PC-9 (cell line): ENCODE measurements around the gene NPY4R.
"Not testable (repeated sequence)": the region's sequence is repeated elsewhere in the genome, so short reads cannot be mapped to it uniquely, and the experiment has no call there.

ENCODE experiments used
- EZH2 ChIP-seq: fragments of 200-600 bp; sonication (generic); IDR thresholded peaks from 2 replicates; pipeline ENCODE4 v1.8.0; 2017; ENCODE audit warnings: antibody characterized with exemption, low read depth
- TF ChIP-seq, protein P1 (sequence below): fragments of 200-600 bp; sonication (generic); conservative IDR thresholded peaks from 2 replicates; pipeline ENCODE4 v1.6.1; 2017; ENCODE audit warnings: mixed run types, antibody characterized with exemption, mild to moderate bottlenecking, moderate library complexity

DNA sequence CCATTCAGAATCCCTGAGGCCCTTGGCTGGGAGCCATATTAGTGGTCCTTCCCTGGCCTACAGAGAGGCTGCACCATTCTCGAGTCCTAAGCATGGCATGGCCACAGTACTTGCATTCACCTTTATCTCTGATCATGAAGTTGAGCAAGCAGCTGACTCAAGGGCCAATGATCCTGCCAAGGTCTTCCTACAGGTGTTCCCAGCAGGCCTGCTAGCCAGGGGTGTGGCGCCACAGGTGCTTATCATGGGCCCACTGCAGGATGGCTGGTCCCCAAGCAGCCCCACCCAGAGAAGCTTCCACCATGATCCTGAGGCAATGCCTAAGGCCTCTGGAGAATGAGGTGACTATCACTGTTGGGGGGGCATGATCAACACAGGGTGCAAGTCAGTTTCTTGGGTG is 42.2 kb downstream of the NPY4R start:
- TF ChIP-seq, protein P1, sequence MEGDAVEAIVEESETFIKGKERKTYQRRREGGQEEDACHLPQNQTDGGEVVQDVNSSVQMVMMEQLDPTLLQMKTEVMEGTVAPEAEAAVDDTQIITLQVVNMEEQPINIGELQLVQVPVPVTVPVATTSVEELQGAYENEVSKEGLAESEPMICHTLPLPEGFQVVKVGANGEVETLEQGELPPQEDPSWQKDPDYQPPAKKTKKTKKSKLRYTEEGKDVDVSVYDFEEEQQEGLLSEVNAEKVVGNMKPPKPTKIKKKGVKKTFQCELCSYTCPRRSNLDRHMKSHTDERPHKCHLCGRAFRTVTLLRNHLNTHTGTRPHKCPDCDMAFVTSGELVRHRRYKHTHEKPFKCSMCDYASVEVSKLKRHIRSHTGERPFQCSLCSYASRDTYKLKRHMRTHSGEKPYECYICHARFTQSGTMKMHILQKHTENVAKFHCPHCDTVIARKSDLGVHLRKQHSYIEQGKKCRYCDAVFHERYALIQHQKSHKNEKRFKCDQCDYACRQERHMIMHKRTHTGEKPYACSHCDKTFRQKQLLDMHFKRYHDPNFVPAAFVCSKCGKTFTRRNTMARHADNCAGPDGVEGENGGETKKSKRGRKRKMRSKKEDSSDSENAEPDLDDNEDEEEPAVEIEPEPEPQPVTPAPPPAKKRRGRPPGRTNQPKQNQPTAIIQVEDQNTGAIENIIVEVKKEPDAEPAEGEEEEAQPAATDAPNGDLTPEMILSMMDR = not testable (repeated sequence)
- TF ChIP-seq EZH2 = not testable (repeated sequence)
